ENCODE measurements around the gene DPP10.

The DPP10 gene

GRCh38 chr2:115520727-115521126 is 1078.3 kb downstream of the DPP10 start:
- in situ Hi-C loops (cut with MboI; ENCODE audit: low sequenced_read_pairs, unreplicated experiment): no loop called here
- TF ChIP-seq CTCF (IDR thresholded peaks at IDR 0.05; ENCODE audit: borderline replicate concordance, control extremely low read depth, extremely low read depth, insufficient read depth, missing control alignments): no peak
- DNase-seq (ENCODE audit: low spot score): no peak

GRCh38 chr2:115524452-115524851 is 1082.0 kb downstream of the DPP10 start:
- DNase-seq (ENCODE audit: low spot score): no peak

GRCh38 chr2:115529627-115530026 is 1087.2 kb downstream of the DPP10 start:
- no peak for TF ChIP-seq CTCF (IDR thresholded peaks at IDR 0.05; ENCODE audit: borderline replicate concordance, control extremely low read depth, extremely low read depth, insufficient read depth, missing control alignments)
- in situ Hi-C loops (cut with MboI; ENCODE audit: low sequenced_read_pairs, unreplicated experiment): no loop called here

More at GRCh38 chr2:115524452-115524851, 1082.0 kb downstream of the DPP10 start:
- TF ChIP-seq CTCF (IDR thresholded peaks at IDR 0.05; ENCODE audit: borderline replicate concordance, control extremely low read depth, extremely low read depth, insufficient read depth, missing control alignments): no peak
- in situ Hi-C loops (cut with MboI; ENCODE audit: low sequenced_read_pairs, unreplicated experiment): no loop called here

GRCh38 chr2:115533081-115533480 is 1090.6 kb downstream of the DPP10 start:
- no peak for TF ChIP-seq CTCF (IDR thresholded peaks at IDR 0.05; ENCODE audit: borderline replicate concordance, control extremely low read depth, extremely low read depth, insufficient read depth, missing control alignments)

More at GRCh38 chr2:115529627-115530026, 1087.2 kb downstream of the DPP10 start:
- DNase-seq (ENCODE audit: low spot score): no peak

GRCh38 chr2:115541814-115542213 is 1099.4 kb downstream of the DPP10 start:
- no peak for DNase-seq (ENCODE audit: low spot score)
- TF ChIP-seq CTCF (IDR thresholded peaks at IDR 0.05; ENCODE audit: borderline replicate concordance, control extremely low read depth, extremely low read depth, insufficient read depth, missing control alignments): no peak
- in situ Hi-C loops (cut with MboI; ENCODE audit: low sequenced_read_pairs, unreplicated experiment): no loop called here

More at GRCh38 chr2:115533081-115533480, 1090.6 kb downstream of the DPP10 start:
- DNase-seq (ENCODE audit: low spot score): no peak
- in situ Hi-C loops (cut with MboI; ENCODE audit: low sequenced_read_pairs, unreplicated experiment): no loop called here

GRCh38 chr2:115542331-115542730 is 1099.9 kb downstream of the DPP10 start:
- in situ Hi-C loops (cut with MboI; ENCODE audit: low sequenced_read_pairs, unreplicated experiment): no loop called here

More at GRCh38 chr2:115542331-115542730, 1099.9 kb downstream of the DPP10 start:
- DNase-seq (ENCODE audit: low spot score): no peak
- no peak for TF ChIP-seq CTCF (IDR thresholded peaks at IDR 0.05; ENCODE audit: borderline replicate concordance, control extremely low read depth, extremely low read depth, insufficient read depth, missing control alignments)
